ENCODE data around the gene TESK2.

DNA sequence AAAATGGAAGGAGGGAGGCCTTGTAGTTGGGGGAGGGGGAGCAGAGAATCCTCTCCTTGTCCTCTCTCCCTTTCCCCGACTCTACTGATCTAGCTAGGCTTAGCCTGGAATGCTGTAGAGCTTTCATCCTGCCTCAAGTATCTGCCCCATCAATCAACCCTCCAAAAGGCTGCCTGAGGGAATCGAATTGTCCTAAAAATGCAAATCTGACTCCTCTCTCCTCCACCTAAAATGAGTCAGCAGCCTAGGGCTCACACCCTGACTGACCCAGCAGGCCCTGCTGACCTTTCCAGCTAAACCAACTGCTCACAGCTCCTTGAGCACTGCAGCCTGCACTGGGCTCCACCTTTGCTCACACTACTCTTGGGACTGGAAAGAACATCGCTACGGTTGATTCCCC lies 161.5 kb downstream of the TESK2 start:
- TF ChIP-seq, protein P1, sequence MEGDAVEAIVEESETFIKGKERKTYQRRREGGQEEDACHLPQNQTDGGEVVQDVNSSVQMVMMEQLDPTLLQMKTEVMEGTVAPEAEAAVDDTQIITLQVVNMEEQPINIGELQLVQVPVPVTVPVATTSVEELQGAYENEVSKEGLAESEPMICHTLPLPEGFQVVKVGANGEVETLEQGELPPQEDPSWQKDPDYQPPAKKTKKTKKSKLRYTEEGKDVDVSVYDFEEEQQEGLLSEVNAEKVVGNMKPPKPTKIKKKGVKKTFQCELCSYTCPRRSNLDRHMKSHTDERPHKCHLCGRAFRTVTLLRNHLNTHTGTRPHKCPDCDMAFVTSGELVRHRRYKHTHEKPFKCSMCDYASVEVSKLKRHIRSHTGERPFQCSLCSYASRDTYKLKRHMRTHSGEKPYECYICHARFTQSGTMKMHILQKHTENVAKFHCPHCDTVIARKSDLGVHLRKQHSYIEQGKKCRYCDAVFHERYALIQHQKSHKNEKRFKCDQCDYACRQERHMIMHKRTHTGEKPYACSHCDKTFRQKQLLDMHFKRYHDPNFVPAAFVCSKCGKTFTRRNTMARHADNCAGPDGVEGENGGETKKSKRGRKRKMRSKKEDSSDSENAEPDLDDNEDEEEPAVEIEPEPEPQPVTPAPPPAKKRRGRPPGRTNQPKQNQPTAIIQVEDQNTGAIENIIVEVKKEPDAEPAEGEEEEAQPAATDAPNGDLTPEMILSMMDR (IDR thresholded peaks at IDR 0.05; ENCODE audit: poor library complexity, severe bottlenecking) = no peak
- TF ChIP-seq POLR2AphosphoS5 (IDR thresholded peaks at IDR 0.05) (no peak), RAD21 (conservative IDR thresholded peaks at IDR 0.05) (no peak), EP300 (conservative IDR thresholded peaks at IDR 0.05; ENCODE audit: poor library complexity, severe bottlenecking) (no peak), EZH2 (IDR thresholded peaks at IDR 0.05; ENCODE audit: borderline replicate concordance, insufficient read depth, low read length, poor library complexity, severe bottlenecking) (no peak), SMC3 (conservative IDR thresholded peaks at IDR 0.05; ENCODE audit: poor library complexity) (no peak)
- TF ChIP-seq, protein P2, sequence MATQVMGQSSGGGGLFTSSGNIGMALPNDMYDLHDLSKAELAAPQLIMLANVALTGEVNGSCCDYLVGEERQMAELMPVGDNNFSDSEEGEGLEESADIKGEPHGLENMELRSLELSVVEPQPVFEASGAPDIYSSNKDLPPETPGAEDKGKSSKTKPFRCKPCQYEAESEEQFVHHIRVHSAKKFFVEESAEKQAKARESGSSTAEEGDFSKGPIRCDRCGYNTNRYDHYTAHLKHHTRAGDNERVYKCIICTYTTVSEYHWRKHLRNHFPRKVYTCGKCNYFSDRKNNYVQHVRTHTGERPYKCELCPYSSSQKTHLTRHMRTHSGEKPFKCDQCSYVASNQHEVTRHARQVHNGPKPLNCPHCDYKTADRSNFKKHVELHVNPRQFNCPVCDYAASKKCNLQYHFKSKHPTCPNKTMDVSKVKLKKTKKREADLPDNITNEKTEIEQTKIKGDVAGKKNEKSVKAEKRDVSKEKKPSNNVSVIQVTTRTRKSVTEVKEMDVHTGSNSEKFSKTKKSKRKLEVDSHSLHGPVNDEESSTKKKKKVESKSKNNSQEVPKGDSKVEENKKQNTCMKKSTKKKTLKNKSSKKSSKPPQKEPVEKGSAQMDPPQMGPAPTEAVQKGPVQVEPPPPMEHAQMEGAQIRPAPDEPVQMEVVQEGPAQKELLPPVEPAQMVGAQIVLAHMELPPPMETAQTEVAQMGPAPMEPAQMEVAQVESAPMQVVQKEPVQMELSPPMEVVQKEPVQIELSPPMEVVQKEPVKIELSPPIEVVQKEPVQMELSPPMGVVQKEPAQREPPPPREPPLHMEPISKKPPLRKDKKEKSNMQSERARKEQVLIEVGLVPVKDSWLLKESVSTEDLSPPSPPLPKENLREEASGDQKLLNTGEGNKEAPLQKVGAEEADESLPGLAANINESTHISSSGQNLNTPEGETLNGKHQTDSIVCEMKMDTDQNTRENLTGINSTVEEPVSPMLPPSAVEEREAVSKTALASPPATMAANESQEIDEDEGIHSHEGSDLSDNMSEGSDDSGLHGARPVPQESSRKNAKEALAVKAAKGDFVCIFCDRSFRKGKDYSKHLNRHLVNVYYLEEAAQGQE (IDR thresholded peaks at IDR 0.05; ENCODE audit: borderline replicate concordance) = no peak

Data from neural cell (in vitro differentiated cells).